SK-N-SH treated with all-trans-retinoic acid at 6 μM for 48 hours (cell line): Measurements from ENCODE around the gene RUSC2.
"Not testable (repeated sequence)": the region's sequence is repeated elsewhere in the genome, so short reads cannot be mapped to it uniquely, and the experiment has no call there.

Experiments used
- ATAC-seq: fragments of 200-7000 bp; cut with Tn5 transposase; 3 replicates; pipeline ENCODE4 v1.9.1; 2020; ENCODE audit warnings: mild to moderate bottlenecking, moderate library complexity
- ARNTL ChIP-seq: fragments of 450-650 bp; formaldehyde crosslinking; IDR thresholded peaks from 2 replicates; pipeline ENCODE4 v1.5.0; 2020; ENCODE audit warnings: low read depth, mild to moderate bottlenecking, moderate library complexity, borderline replicate concordance
- ESRRG ChIP-seq: fragments of 250-450 bp; sonication (Bioruptor Pico); IDR thresholded peaks from 2 replicates; pipeline ENCODE4 v1.6.1; 2021; ENCODE audit warnings: mild to moderate bottlenecking
- ISL1 ChIP-seq: fragments of 250-450 bp; sonication (Bioruptor Pico); IDR thresholded peaks from 2 replicates; pipeline ENCODE4 v2.1.2; 2022; ENCODE audit warnings: mild to moderate bottlenecking, moderate library complexity
- OSR1 ChIP-seq: fragments of 250-450 bp; sonication (Bioruptor Pico); IDR thresholded peaks from 2 replicates; pipeline ENCODE4 v1.8.0; 2022; ENCODE audit warnings: moderate library complexity, mild to moderate bottlenecking, inconsistent platforms
- PATZ1 ChIP-seq: fragments of 250-450 bp; sonication (Bioruptor Pico); IDR thresholded peaks from 2 replicates; pipeline ENCODE4 v1.8.0; 2020; ENCODE audit warnings: mild to moderate bottlenecking, moderate library complexity, borderline replicate concordance
- POU6F1 ChIP-seq: fragments of 250-450 bp; sonication (Bioruptor Pico); IDR thresholded peaks from 2 replicates; pipeline ENCODE4 v1.8.0; 2021; ENCODE audit warnings: low read depth, mild to moderate bottlenecking, moderate library complexity, borderline replicate concordance
- PPARA ChIP-seq: fragments of 250-450 bp; sonication (Bioruptor Pico); IDR thresholded peaks from 2 replicates; pipeline ENCODE4 v1.5.0; 2020; ENCODE audit warnings: mild to moderate bottlenecking, borderline replicate concordance
- SNAI2 ChIP-seq: fragments of 250-450 bp; sonication (Bioruptor Pico); IDR thresholded peaks from 2 replicates; pipeline ENCODE4 v1.5.0; 2020; ENCODE audit warnings: mild to moderate bottlenecking, moderate library complexity
- TCF4 ChIP-seq: fragments of 250-450 bp; sonication (Bioruptor Pico); IDR thresholded peaks from 2 replicates; pipeline ENCODE4 v1.8.0; 2021; ENCODE audit warnings: mild to moderate bottlenecking, moderate library complexity, borderline replicate concordance
- TSHZ2 ChIP-seq: fragments of 250-450 bp; sonication (Bioruptor Pico); IDR thresholded peaks from 2 replicates; pipeline ENCODE4 v1.5.0; 2020; ENCODE audit warnings: mild to moderate bottlenecking, moderate library complexity
- ZC3H10 ChIP-seq: fragments of 250-450 bp; sonication (Bioruptor Pico); IDR thresholded peaks from 2 replicates; pipeline ENCODE4 v1.5.1; 2021; ENCODE audit warnings: mild to moderate bottlenecking, moderate library complexity
- ZFP30 ChIP-seq: fragments of 450-650 bp; formaldehyde crosslinking; IDR thresholded peaks from 2 replicates; pipeline ENCODE4 v1.5.0; 2022; ENCODE audit warnings: mild to moderate bottlenecking, moderate library complexity
- ZNF565 ChIP-seq: fragments of 450-650 bp; formaldehyde crosslinking; conservative IDR thresholded peaks from 2 replicates; pipeline ENCODE4 v1.5.0; 2020; ENCODE audit warnings: low read depth, mild to moderate bottlenecking, moderate library complexity
- ZNF70 ChIP-seq: fragments of 450-650 bp; formaldehyde crosslinking; IDR thresholded peaks from 2 replicates; pipeline ENCODE4 v1.5.0; 2020; ENCODE audit warnings: mild to moderate bottlenecking, moderate library complexity
- ZNF8 ChIP-seq: fragments of 450-650 bp; formaldehyde crosslinking; IDR thresholded peaks from 2 replicates; pipeline ENCODE4 v1.5.0; 2020; ENCODE audit warnings: mild to moderate bottlenecking, moderate library complexity

RUSC2 gene

GRCh38 chr9:35522187-35522586, 32.3 kb downstream of the RUSC2 start (continued):
- TF ChIP-seq TSHZ2 = no peak
- TF ChIP-seq ZNF70 (CRISPR knock-in tag) = no peak
- TF ChIP-seq PPARA = no peak

- no peak for ATAC-seq
- TF ChIP-seq OSR1 (no peak), POU6F1 (no peak)
- TF ChIP-seq, all 23 proteins: peak for 0
These were observed 32.8 kb downstream of the RUSC2 start for GRCh38 chr9:35522700-35523099.

GRCh38 chr9:35523556-35523955, 33.6 kb downstream of the RUSC2 start:
- not testable (repeated sequence) for ATAC-seq

GRCh38 chr9:35526087-35526801, 36.3 kb downstream of the RUSC2 start:
- TF ChIP-seq ISL1 (CRISPR knock-in tag) (peak; percentile 47), ARNTL (CRISPR knock-in tag) (no peak)
- TF ChIP-seq, all 23 proteins: peak for 1

GRCh38 chr9:35529161-35529823, 39.4 kb downstream of the RUSC2 start:
- no peak for ATAC-seq
- TF ChIP-seq ZNF565 (CRISPR knock-in tag) = no peak
- TF ChIP-seq ISL1 (CRISPR knock-in tag) = no peak
- no peak for TF ChIP-seq TCF4 (CRISPR knock-in tag)
- no peak for TF ChIP-seq ZNF8 (CRISPR knock-in tag)
- no peak for TF ChIP-seq ESRRG
- no peak for TF ChIP-seq PATZ1 (CRISPR knock-in tag)
- no peak for TF ChIP-seq PPARA
- no peak for TF ChIP-seq ZC3H10
- no peak for TF ChIP-seq ZFP30 (CRISPR knock-in tag)
- TF ChIP-seq TSHZ2 = no peak
- TF ChIP-seq ARNTL (CRISPR knock-in tag) = no peak
- no peak for TF ChIP-seq SNAI2 (CRISPR knock-in tag)
- TF ChIP-seq, all 23 proteins: peak for 0

More at GRCh38 chr9:35526087-35526801, 36.3 kb downstream of the RUSC2 start:
- peak; percentile 47 for ATAC-seq
